H1 (cell line): Measurements from ENCODE around the gene GRM8.

Experiments used
- BACH1 ChIP-seq: IDR thresholded peaks from 2 replicates; pipeline ENCODE4 v1.6.1; 2012; ENCODE audit warnings: low read length, improper control_type of control experiment
- EP300 ChIP-seq, 2 experiments: IDR thresholded peaks; 1 replicate in 1 of 2; 2 replicates in 1 of 2; pipeline ENCODE4 v1.6.1; 2011 to 2012; ENCODE audit warnings: low read depth in 2 of 2, low read length in 2 of 2, mild to moderate bottlenecking in 2 of 2, borderline replicate concordance in 1 of 2, inconsistent platforms in 1 of 2, moderate library complexity in 1 of 2
- FOSL1 ChIP-seq: IDR thresholded peaks from 2 replicates; pipeline ENCODE4 v1.6.1; 2011; ENCODE audit warnings: mild to moderate bottlenecking, low read depth, low read length, moderate library complexity; ENCODE audit not compliant: insufficient read depth
- HDAC2 ChIP-seq, 2 experiments: fragments of 300-600 bp in 1 of 2; sonication (generic) in 1 of 2; IDR thresholded peaks; 2 replicates each; pipeline ENCODE4 v1.6.1; 2011 to 2012; ENCODE audit warnings: low read depth in 2 of 2, low read length in 2 of 2, mild to moderate bottlenecking in 2 of 2, moderate library complexity in 2 of 2, borderline replicate concordance in 1 of 2, inconsistent platforms in 1 of 2
- KDM5A ChIP-seq: fragments of 200-600 bp; IDR thresholded peaks from 2 replicates; pipeline ENCODE4 v1.7.1; 2012; ENCODE audit warnings: mild to moderate bottlenecking, low read length, inconsistent platforms, mixed read lengths
- TF ChIP-seq, protein P1 (sequence below), 3 experiments: IDR thresholded peaks; 1 replicate in 2 of 3; 2 replicates in 1 of 3; pipeline versions ENCODE4 v1.5.1 to v1.6.1; 2011; ENCODE audit warnings: low read length in 3 of 3, mild to moderate bottlenecking in 3 of 3, inconsistent platforms in 2 of 3, low read depth in 1 of 3, moderate library complexity in 1 of 3; ENCODE audit not compliant: insufficient read depth in 1 of 3; ENCODE audit errors: control extremely low read depth in 1 of 3

DNA sequence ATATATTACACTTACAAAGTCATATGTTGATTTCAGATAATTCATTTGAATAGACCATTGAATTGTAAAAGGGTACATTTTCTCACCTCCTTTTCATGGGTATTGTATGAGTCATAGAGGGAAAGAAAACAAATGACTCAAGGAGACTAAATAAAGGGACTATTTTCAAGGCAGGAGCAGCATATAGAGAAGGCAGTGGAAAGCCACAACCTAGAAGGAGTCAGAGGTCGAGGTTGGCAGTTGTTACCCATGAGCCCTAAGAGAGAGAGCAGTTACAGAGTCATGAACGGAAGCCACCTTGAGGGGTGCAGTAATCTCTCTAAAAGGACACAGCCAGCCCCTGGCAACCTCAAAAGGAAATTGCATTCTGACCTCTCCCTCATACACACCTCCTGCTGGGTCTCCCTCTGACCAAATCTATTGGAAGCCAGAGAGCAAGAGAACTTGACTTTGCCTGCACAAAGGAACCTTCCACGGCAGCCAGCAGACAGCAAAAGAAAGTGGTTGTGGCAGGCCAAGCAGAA, 137.9 kb downstream of the GRM8 start:
- TF ChIP-seq EP300 (IDR thresholded peaks at IDR 0.05; ENCODE audit: borderline replicate concordance in 1 of 2, low read depth in 2 of 2, low read length in 2 of 2) (no peak), BACH1 (no peak), KDM5A (no peak), HDAC2 (IDR thresholded peaks at IDR 0.05; ENCODE audit: borderline replicate concordance in 1 of 2, low read depth in 2 of 2, low read length in 2 of 2) (no peak), FOSL1 (no peak)
- TF ChIP-seq, protein P1, sequence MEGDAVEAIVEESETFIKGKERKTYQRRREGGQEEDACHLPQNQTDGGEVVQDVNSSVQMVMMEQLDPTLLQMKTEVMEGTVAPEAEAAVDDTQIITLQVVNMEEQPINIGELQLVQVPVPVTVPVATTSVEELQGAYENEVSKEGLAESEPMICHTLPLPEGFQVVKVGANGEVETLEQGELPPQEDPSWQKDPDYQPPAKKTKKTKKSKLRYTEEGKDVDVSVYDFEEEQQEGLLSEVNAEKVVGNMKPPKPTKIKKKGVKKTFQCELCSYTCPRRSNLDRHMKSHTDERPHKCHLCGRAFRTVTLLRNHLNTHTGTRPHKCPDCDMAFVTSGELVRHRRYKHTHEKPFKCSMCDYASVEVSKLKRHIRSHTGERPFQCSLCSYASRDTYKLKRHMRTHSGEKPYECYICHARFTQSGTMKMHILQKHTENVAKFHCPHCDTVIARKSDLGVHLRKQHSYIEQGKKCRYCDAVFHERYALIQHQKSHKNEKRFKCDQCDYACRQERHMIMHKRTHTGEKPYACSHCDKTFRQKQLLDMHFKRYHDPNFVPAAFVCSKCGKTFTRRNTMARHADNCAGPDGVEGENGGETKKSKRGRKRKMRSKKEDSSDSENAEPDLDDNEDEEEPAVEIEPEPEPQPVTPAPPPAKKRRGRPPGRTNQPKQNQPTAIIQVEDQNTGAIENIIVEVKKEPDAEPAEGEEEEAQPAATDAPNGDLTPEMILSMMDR (IDR thresholded peaks at IDR 0.05; ENCODE audit: control extremely low read depth in 1 of 3, insufficient read depth in 1 of 3, low read depth in 1 of 3, low read length in 3 of 3), result no peak
